Psoas muscle (tissue), 8 donors: ENCODE results near the gene TMEM171. TPM values are rescaled to one million over a fixed set of nuclear protein-coding genes. Genes with fewer than 3 reads are reported as not detected.

ENCODE experiments used
- ATAC-seq, 4 donors: fragments of 200-7000 bp; cut with Tn5 transposase; one replicate each; pipeline ENCODE4 v1.9.1; 2020; ENCODE audit warnings: moderate library complexity in 3 of 4, mild to moderate bottlenecking in 2 of 4
- DNase-seq, 2 donors: peaks; one replicate each; pipeline ENCODE4 v3.0.0-alpha.2; 2020
- H3K27ac ChIP-seq: fragments of 200-600 bp; one replicate; pipeline ENCODE4 v1.8.0; 2022
- H3K27me3 ChIP-seq, 3 donors: fragments of 200-600 bp in 1 of 3; one replicate each; pipeline versions ENCODE4 v1.6.1 to v1.8.0; 2013 to 2022; ENCODE audit warnings: low read length in 2 of 3, mild to moderate bottlenecking in 2 of 3, moderate library complexity in 1 of 3; ENCODE audit not compliant: insufficient read depth in 3 of 3
- H3K36me3 ChIP-seq, 2 donors: fragments of 200-600 bp in 1 of 2; one replicate each; pipeline versions ENCODE4 v1.6.1 to v1.8.0; 2013 to 2022; ENCODE audit warnings: low read depth in 1 of 2, mild to moderate bottlenecking in 1 of 2, moderate library complexity in 1 of 2; ENCODE audit not compliant: insufficient read depth in 1 of 2
- H3K4me1 ChIP-seq: fragments of 200-600 bp; one replicate; pipeline ENCODE4 v1.8.0; 2022
- H3K4me3 ChIP-seq: fragments of 200-600 bp; one replicate; pipeline ENCODE4 v1.8.0; 2022; ENCODE audit warnings: mild to moderate bottlenecking
- H3K9me3 ChIP-seq: fragments of 200-600 bp; one replicate; pipeline ENCODE4 v1.8.0; 2022
- CTCF ChIP-seq: fragments of 200-600 bp; IDR thresholded peaks from one replicate; pipeline ENCODE4 v1.8.0; 2022; ENCODE audit warnings: antibody characterized with exemption
- WGBS, 3 donors: extraction: QIAGEN DNeasy Blood & Tissue Kit; methylation state at CpG; one replicate each; pipeline versions ENCODE4 v1.1.6 to v1.1.7; 2013; 5-methylcytosine and 5-hydroxymethylcytosine counted together
- intact Hi-C, 2 donors: fragments of 100-400 bp; cut with DNase I; formaldehyde crosslinking; loops; one replicate each; pipeline versions ENCODE4 v1.11.0 to v1.14.2; 2022
- polyA plus RNA-seq, 3 donors: library from polyadenylated mRNA; stranded (reverse); fragments of 200-250 nt; gene quantifications; one replicate each; pipeline ENCODE4 v1.2.3, GENCODE V29; 2013
- total RNA-seq, 4 donors: library from RNA; stranded (reverse); fragmentation: NEBNext Ultra II Directional in 2 of 4; extraction: Animal tissue kit (Norgen Biotek cat#: 25700) in 2 of 4; gene quantifications; one replicate each; pipeline versions ENCODE4 v1.2.1 to v1.2.4, GENCODE V29; 2021 to 2023
- donor health status: healthy with polysubstance abuse.
- donor health status: DM: no; HTN: no; CAD: no; lungs with moderate emphysema.
- donor health status: Bipolar disorder and iron deficiency.
- donor health status: healthy.
- donor health status: DM: yes; HTN: yes; CAD: no.
- donor health status: DM: no; HTN: no; CAD: no.
- donor health status: DM: no; HTN: no; CAD: no.
- donor health status: DM: yes; HTN: yes; CAD: no.

Gene TMEM171
- total and polyA plus RNA-seq, 7 donors = 0.25 to 1.1 (median 0.48) TPM

GRCh38 chr5:73151766-73152410 is 31.5 kb downstream of the TMEM171 start:
- Histone ChIP-seq H3K27ac (no peak overlapping the region), H3K4me1 (no peaks in the 10 kb centered on the region), H3K27me3 (no peaks in the 10 kb centered on the region), H3K4me3 (no peak overlapping the region), H3K9me3 (no peaks in the 10 kb centered on the region), H3K36me3 (no peaks in the 10 kb centered on the region)
- no peak for DNase-seq
- 63 to 72% (median 67%) methylated on average over 5 of the region's 5 CpGs for WGBS, 3 donors
- ATAC-seq = no peak
- intact Hi-C loops = no loop called here
- TF ChIP-seq CTCF = no peak

- Histone ChIP-seq H3K9me3 (no peaks in the 10 kb centered on the region), H3K27ac (no peak overlapping the region), H3K4me1 (no peaks in the 10 kb centered on the region), H3K4me3 (no peak overlapping the region), H3K27me3 (no peaks in the 10 kb centered on the region), H3K36me3 (no peaks in the 10 kb centered on the region)
- TF ChIP-seq CTCF = no peak
- 74 to 91% (median 80%) methylated on average over 14 of the region's 14 CpGs for WGBS, 3 donors
- intact Hi-C loops = no loop called here
- DNase-seq = no peak
- ATAC-seq = no peak
Observed at GRCh38 chr5:73152411-73153388, 32.3 kb downstream of the TMEM171 start.

- no peaks in the 10 kb centered on the region for H3K27me3 ChIP-seq
- no peaks in the 10 kb centered on the region for H3K9me3 ChIP-seq
- 66 to 78% (median 72%) methylated on average over 7 of the region's 7 CpGs for WGBS, 3 donors
- ATAC-seq (no peak), DNase-seq (no peak)
- no peak for TF ChIP-seq CTCF
- H3K4me3 ChIP-seq = no peak overlapping the region
- H3K4me1 ChIP-seq = no peaks in the 10 kb centered on the region
- intact Hi-C loops = no loop called here
- no peaks in the 10 kb centered on the region for H3K36me3 ChIP-seq
- no peak overlapping the region for H3K27ac ChIP-seq
Observed at GRCh38 chr5:73153513-73153912, 33.1 kb downstream of the TMEM171 start.

- Histone ChIP-seq H3K36me3 (no peaks in the 10 kb centered on the region), H3K27ac (no peak overlapping the region), H3K4me3 (no peak overlapping the region), H3K9me3 (no peaks in the 10 kb centered on the region), H3K4me1 (no peaks in the 10 kb centered on the region), H3K27me3 (no peaks in the 10 kb centered on the region)
- 78 to 92% (median 79%) methylated on average over 5 of the region's 5 CpGs for WGBS, 3 donors
- DNase-seq = no peak
- no peak for TF ChIP-seq CTCF
- ATAC-seq = no peak
- intact Hi-C loops = no loop called here
Observed at GRCh38 chr5:73154208-73155006, 34.0 kb downstream of the TMEM171 start.
